ENCODE data around the gene KRTAP1-3.

The KRTAP1-3 gene

DNA sequence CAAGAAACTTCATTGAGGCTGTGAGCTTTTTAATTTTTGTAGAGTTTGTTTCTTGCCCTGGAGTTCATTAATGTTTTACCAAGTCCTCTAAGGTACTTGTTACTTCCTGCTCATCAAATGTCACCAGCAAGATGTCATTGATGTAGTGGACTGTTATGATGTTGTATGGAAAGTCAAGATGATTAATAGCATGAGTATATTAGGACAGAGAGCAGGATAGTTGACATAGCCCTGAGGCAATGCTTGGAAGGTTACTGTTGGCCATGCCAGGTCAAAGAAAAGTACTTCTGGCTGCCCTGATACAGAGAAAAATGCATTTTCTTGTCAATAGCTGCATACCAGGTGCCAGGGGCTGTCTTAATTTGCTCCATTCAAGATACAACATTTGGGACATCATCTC lies 14.3 kb downstream of the KRTAP1-3 start:
- TF ChIP-seq, protein P1, sequence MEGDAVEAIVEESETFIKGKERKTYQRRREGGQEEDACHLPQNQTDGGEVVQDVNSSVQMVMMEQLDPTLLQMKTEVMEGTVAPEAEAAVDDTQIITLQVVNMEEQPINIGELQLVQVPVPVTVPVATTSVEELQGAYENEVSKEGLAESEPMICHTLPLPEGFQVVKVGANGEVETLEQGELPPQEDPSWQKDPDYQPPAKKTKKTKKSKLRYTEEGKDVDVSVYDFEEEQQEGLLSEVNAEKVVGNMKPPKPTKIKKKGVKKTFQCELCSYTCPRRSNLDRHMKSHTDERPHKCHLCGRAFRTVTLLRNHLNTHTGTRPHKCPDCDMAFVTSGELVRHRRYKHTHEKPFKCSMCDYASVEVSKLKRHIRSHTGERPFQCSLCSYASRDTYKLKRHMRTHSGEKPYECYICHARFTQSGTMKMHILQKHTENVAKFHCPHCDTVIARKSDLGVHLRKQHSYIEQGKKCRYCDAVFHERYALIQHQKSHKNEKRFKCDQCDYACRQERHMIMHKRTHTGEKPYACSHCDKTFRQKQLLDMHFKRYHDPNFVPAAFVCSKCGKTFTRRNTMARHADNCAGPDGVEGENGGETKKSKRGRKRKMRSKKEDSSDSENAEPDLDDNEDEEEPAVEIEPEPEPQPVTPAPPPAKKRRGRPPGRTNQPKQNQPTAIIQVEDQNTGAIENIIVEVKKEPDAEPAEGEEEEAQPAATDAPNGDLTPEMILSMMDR (IDR thresholded peaks at IDR 0.05; ENCODE audit: control extremely low read depth, extremely low read depth, low read depth, missing control alignments), result no peak
- CTCF ChIA-PET, result interaction anchor here (1.0 kb wide), 1 partner anchor 18 kb away, joined by 3 read pairs; no protein-coding TSS in a partner anchor
- no peak for DNase-seq (ENCODE audit: extremely low spot score)
- POLR2A ChIA-PET, result no interaction called here

DNA sequence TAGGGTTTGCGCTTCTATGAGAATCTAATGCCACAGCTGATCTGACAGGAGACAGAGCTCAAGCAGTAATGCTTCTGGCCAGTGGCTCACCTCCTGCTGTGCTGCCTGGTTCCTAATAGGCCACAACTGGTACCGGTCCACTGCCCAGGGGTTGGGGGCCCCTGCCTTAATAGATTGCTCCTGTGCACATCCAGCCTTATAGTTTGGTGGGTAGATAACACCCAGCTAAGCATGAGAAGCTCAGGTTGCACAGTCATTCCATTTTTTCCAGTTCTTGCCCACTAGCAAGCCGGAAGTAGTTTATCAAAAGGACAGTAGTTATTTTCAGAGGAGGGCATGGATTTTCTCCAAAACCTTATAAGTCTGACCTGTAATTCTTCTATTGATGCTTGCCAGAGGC lies 15.3 kb downstream of the KRTAP1-3 start:
- ChIA-PET CTCF (no interaction called here), POLR2A (no interaction called here)
- no peak for DNase-seq (ENCODE audit: extremely low spot score)
- TF ChIP-seq, protein P1 (IDR thresholded peaks at IDR 0.05; ENCODE audit: control extremely low read depth, extremely low read depth, low read depth, missing control alignments), result no peak

DNA sequence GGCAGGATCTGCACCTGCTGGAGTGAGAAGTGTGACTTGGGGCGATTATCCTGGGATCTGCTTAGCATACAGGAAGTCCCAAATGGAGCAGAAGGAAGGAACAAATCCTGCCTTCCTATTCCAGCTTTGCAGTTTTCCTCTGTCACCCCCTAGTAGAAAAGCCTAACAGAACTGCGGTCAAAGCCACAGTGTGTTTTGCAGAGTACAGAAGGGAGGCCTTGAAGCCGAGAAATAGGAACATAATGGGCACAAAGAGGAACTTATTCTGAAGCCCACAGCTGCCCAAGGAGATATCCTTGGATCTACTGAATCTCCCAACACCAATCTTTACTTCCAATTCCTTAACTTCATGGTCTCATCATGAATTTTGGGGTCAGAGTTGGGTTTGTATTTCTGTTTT lies 16.1 kb downstream of the KRTAP1-3 start:
- TF ChIP-seq, protein P1 (IDR thresholded peaks at IDR 0.05; ENCODE audit: control extremely low read depth, extremely low read depth, low read depth, missing control alignments), result no peak
- DNase-seq (ENCODE audit: extremely low spot score), result no peak
- ChIA-PET CTCF (interaction anchor here (1.5 to 1.9 kb wide), 2 partner anchors 8 to 17 kb away, joined by 3 to 4 read pairs; no protein-coding TSS in a partner anchor), POLR2A (no interaction called here)

DNA sequence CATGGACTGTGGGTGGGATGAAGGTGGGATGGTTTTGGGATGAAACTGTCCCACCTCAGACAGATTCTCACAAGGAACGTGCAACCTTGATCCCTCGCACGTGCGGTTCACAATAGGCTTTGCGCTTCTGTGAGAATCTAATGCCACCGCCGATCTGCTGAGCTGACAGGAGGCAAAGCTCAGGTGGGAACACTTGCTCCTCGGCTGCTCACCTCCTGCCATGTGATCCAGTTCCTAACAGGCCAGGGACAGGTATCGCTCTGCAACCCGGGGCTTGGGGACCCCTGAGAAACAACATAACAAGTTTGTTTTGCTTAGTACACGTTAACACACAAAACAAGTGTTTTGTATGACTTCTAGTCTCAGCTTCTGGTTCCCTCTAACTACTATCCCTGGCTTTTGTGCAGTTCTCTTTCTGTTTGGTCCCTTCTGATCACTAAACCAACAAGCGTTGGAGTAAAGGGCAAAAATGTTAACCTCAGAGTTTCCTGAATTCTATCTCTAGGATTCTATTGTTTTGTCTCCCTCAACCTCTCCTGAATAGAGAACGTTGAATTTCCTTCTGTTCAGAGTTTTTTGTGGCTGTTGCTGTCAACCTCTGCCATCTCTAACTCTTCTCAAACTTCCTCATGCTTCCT lies 18.0 kb downstream of the KRTAP1-3 start:
- DNase-seq (ENCODE audit: extremely low spot score), result no peak
- POLR2A ChIA-PET, result no interaction called here
- TF ChIP-seq, protein P1 (IDR thresholded peaks at IDR 0.05; ENCODE audit: control extremely low read depth, extremely low read depth, low read depth, missing control alignments), result no peak
- CTCF ChIA-PET, result interaction anchor here (1.9 to 2.3 kb wide), 2 partner anchors 10 to 12 kb away, joined by 4 to 5 read pairs; no protein-coding TSS in a partner anchor

DNA sequence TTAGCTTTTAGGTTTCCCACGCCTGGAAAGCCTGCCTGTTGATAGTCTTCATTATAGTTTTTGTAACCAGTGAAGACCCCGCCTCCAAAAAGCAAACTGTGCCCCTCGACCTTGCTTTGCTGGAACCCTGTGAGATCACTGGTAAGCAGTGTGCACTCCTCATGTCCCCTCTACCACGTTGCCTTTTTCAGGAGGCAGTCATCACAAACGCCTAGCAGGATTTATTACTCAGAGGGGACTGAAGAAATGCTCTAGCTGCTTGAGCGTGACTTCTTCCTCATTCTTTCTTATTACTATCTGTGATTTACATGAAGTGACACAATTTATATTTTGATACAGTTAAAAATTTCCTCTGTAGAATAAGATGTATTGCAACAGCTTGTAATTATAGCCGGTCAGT lies 19.2 kb downstream of the KRTAP1-3 start:
- DNase-seq (ENCODE audit: extremely low spot score), result no peak
- ChIA-PET CTCF (interaction anchor here (0.9 to 2.3 kb wide), 2 partner anchors 13 to 255 kb away, joined by 3 to 5 read pairs; no protein-coding TSS in a partner anchor), POLR2A (no interaction called here)
- TF ChIP-seq, protein P1 (IDR thresholded peaks at IDR 0.05; ENCODE audit: control extremely low read depth, extremely low read depth, low read depth, missing control alignments), result no peak

DNA sequence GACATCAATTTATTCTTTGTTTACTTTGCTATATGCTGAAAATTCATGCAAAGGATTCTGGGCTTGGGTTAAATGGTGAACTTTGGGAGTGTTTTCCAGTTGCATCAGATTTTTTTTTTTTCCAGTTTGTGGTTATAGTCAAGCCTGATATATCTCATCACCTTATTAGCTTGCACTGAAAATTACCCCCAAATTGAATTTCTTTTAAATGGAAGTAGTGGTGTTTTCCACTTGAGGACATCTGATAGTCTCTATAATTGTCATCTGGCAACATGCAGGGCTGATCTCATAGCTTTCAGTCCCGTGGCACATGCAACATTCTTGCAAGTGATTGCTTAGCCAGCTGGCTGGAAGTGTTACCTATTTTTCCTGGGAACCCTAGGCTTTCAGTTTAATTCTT lies 21.1 kb downstream of the KRTAP1-3 start:
- CTCF ChIA-PET, result no interaction called here
- POLR2A ChIA-PET, result no interaction called here
- DNase-seq (ENCODE audit: extremely low spot score), result no peak
- TF ChIP-seq, protein P1 (IDR thresholded peaks at IDR 0.05; ENCODE audit: control extremely low read depth, extremely low read depth, low read depth, missing control alignments), result no peak
